ENCODE measurements around the gene CNTN6. TPM values are rescaled to one million over a fixed set of nuclear protein-coding genes. Genes with fewer than 3 reads are reported as not detected.

Gene CNTN6
- total RNA-seq, 1 donor from 2014 or later = 2.2 TPM

GRCh38 chr3:1164101-1164500 is 71.3 kb downstream of the CNTN6 start:
- H3K27me3 Mint-ChIP-seq (ENCODE audit: insufficient read depth, low read depth) = no peaks in the 10 kb centered on the region
- DNase-seq (ENCODE audit: low spot score) = no peak
- H2AFZ ChIP-seq (replicated peaks) = no peak overlapping the region
- no peaks in the 10 kb centered on the region for H3K79me2 ChIP-seq (ENCODE audit: low read depth)
- H3K9ac ChIP-seq = no peak overlapping the region
- H3K9me3 ChIP-seq (ENCODE audit: low read depth) = no peaks in the 10 kb centered on the region
- H3K36me3 Mint-ChIP-seq = no peaks in the 10 kb centered on the region
- no peaks in the 10 kb centered on the region for H3F3A ChIP-seq (ENCODE audit: low read depth)
- no peaks in the 10 kb centered on the region for H3K9me3 Mint-ChIP-seq
- H3K4me3 Mint-ChIP-seq = no peak overlapping the region
- H3K4me3 ChIP-seq = no peak overlapping the region
- H3K27ac ChIP-seq = no peak overlapping the region
- TF ChIP-seq CTCF (IDR thresholded peaks at IDR 0.05) (no peak), EZH2phosphoT487 (IDR thresholded peaks at IDR 0.05) (no peak), EZH2 (IDR thresholded peaks at IDR 0.05) (no peak)
- no peak overlapping the region for H3K4me2 ChIP-seq
- H3K4me1 Mint-ChIP-seq = no peaks in the 10 kb centered on the region
- H3K27me3 ChIP-seq = no peaks in the 10 kb centered on the region
- no peaks in the 10 kb centered on the region for H4K20me1 ChIP-seq (ENCODE audit: low read depth)
- H3K36me3 ChIP-seq = no peaks in the 10 kb centered on the region
- no peaks in the 10 kb centered on the region for H3K4me1 ChIP-seq
- H3K27ac Mint-ChIP-seq = no peak overlapping the region

- Mint-ChIP-seq H3K27ac (no peak overlapping the region), H3K36me3 (no peaks in the 10 kb centered on the region), H3K27me3 (ENCODE audit: insufficient read depth, low read depth) (no peaks in the 10 kb centered on the region), H3K4me1 (no peaks in the 10 kb centered on the region), H3K4me3 (no peak overlapping the region), H3K9me3 (no peaks in the 10 kb centered on the region)
- Histone ChIP-seq H3K27ac (no peak overlapping the region), H3K9me3 (ENCODE audit: low read depth) (no peaks in the 10 kb centered on the region), H3K79me2 (ENCODE audit: low read depth) (no peaks in the 10 kb centered on the region), H3K4me3 (no peak overlapping the region), H3K9ac (no peak overlapping the region), H3K4me1 (no peaks in the 10 kb centered on the region), H3K4me2 (no peak overlapping the region), H3K36me3 (no peaks in the 10 kb centered on the region), H3F3A (ENCODE audit: low read depth) (no peaks in the 10 kb centered on the region), H2AFZ (replicated peaks) (no peak overlapping the region), H4K20me1 (ENCODE audit: low read depth) (no peaks in the 10 kb centered on the region), H3K27me3 (no peaks in the 10 kb centered on the region)
- no peak for DNase-seq (ENCODE audit: low spot score)
- TF ChIP-seq CTCF (IDR thresholded peaks at IDR 0.05) (no peak), EZH2 (IDR thresholded peaks at IDR 0.05) (no peak), EZH2phosphoT487 (IDR thresholded peaks at IDR 0.05) (no peak)
Measured at GRCh38 chr3:1171320-1171719, 78.5 kb downstream of the CNTN6 start.

GRCh38 chr3:1172644-1173043 is 79.8 kb downstream of the CNTN6 start:
- Mint-ChIP-seq H3K27me3 (ENCODE audit: insufficient read depth, low read depth) (no peaks in the 10 kb centered on the region), H3K27ac (no peak overlapping the region), H3K9me3 (no peaks in the 10 kb centered on the region), H3K4me1 (no peaks in the 10 kb centered on the region), H3K4me3 (no peak overlapping the region), H3K36me3 (no peaks in the 10 kb centered on the region)
- Histone ChIP-seq H3K4me1 (no peaks in the 10 kb centered on the region), H2AFZ (replicated peaks) (no peak overlapping the region), H3K9me3 (ENCODE audit: low read depth) (no peaks in the 10 kb centered on the region), H3K4me3 (no peak overlapping the region), H3K27me3 (no peaks in the 10 kb centered on the region), H4K20me1 (ENCODE audit: low read depth) (no peaks in the 10 kb centered on the region), H3K9ac (no peak overlapping the region), H3K79me2 (ENCODE audit: low read depth) (no peaks in the 10 kb centered on the region), H3F3A (ENCODE audit: low read depth) (no peaks in the 10 kb centered on the region), H3K4me2 (no peak overlapping the region), H3K27ac (no peak overlapping the region), H3K36me3 (no peaks in the 10 kb centered on the region)
- TF ChIP-seq EZH2phosphoT487 (IDR thresholded peaks at IDR 0.05) = no peak
- TF ChIP-seq CTCF (IDR thresholded peaks at IDR 0.05) = no peak
- no peak for TF ChIP-seq EZH2 (IDR thresholded peaks at IDR 0.05)
- no peak for DNase-seq (ENCODE audit: low spot score)
